Subcutaneous abdominal adipose tissue (tissue), 5 donors: ENCODE results near the gene PIM3.
"Not testable (repeated sequence)": the region's sequence is repeated elsewhere in the genome, so short reads cannot be mapped to it uniquely, and the experiment has no call there.

Experiments used
- H3K27ac ChIP-seq: one replicate; pipeline ENCODE4 v1.7.0; 2013; ENCODE audit warnings: low read depth, mild to moderate bottlenecking, inconsistent platforms, low read length, moderate library complexity
- H3K27me3 ChIP-seq, 5 donors: one replicate each; pipeline ENCODE4 v1.7.0; 2013; ENCODE audit warnings: low read length in 5 of 5, inconsistent platforms in 1 of 5; ENCODE audit not compliant: control insufficient read depth in 5 of 5, insufficient read depth in 4 of 5
- H3K36me3 ChIP-seq, 5 donors: one replicate each; pipeline ENCODE4 v1.7.0; 2013; ENCODE audit warnings: low read length in 5 of 5; ENCODE audit not compliant: control insufficient read depth in 5 of 5, insufficient read depth in 5 of 5
- H3K4me1 ChIP-seq, 5 donors: one replicate each; pipeline ENCODE4 v1.7.0; 2013; ENCODE audit warnings: low read length in 5 of 5, mild to moderate bottlenecking in 3 of 5, moderate library complexity in 1 of 5; ENCODE audit not compliant: control insufficient read depth in 5 of 5, insufficient read depth in 5 of 5
- H3K4me3 ChIP-seq, 5 donors: one replicate each; pipeline ENCODE4 v1.7.0; 2013; ENCODE audit warnings: low read length in 5 of 5, low read depth in 1 of 5
- H3K9ac ChIP-seq, 5 donors: one replicate each; pipeline ENCODE4 v1.7.0; 2013; ENCODE audit warnings: low read length in 5 of 5, mild to moderate bottlenecking in 4 of 5, moderate library complexity in 3 of 5
- H3K9me3 ChIP-seq, 5 donors: one replicate each; pipeline ENCODE4 v1.7.0; 2013; ENCODE audit warnings: low read length in 5 of 5; ENCODE audit not compliant: control insufficient read depth in 5 of 5
- donor health status: healthy.
- donor health status: healthy.
- donor health status: healthy.
- donor health status: healthy.
- donor health status: healthy.

The PIM3 gene

DNA sequence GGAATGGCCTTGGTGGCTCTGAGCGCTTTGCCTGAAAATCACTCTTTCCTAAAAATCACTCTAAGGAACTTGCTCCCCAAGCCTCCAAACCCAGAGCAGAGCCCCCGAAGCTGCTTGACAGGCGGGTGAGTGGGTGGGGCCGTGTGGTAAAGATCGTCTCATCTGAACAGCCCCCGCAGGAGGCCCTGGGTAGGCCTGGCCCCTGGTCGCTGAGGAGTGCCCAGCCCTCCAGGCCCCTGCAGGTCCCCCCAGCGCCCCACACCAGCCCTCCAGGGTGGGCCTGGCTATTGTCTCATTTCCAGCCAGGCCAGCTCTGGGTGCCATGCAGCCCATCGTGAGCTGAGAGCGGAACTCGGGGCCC, 17.2 kb upstream of the PIM3 start:
- H3K4me3 ChIP-seq, result no peak overlapping the region
- no peaks in the 10 kb centered on the region for H3K9me3 ChIP-seq
- no peak overlapping the region for H3K27ac ChIP-seq
- H3K36me3 ChIP-seq, result no peaks in the 10 kb centered on the region
- H3K9ac ChIP-seq, result no peak overlapping the region
- H3K4me1 ChIP-seq, result peaks cover 0 to 29% (median 4%) of the 10 kb centered on the region in 5 donors
- H3K27me3 ChIP-seq, result no peaks in the 10 kb centered on the region

- no peaks in the 10 kb centered on the region for H3K27me3 ChIP-seq
- no peaks in the 10 kb centered on the region for H3K36me3 ChIP-seq
- H3K27ac ChIP-seq, result no peak overlapping the region
- no peak overlapping the region for H3K9ac ChIP-seq
- H3K9me3 ChIP-seq, result no peaks in the 10 kb centered on the region
- H3K4me3 ChIP-seq, result no peak overlapping the region
- H3K4me1 ChIP-seq, result peaks cover 0 to 24% (median 2%) of the 10 kb centered on the region in 5 donors
These were observed 16.7 kb upstream of the PIM3 start for GRCh38 chr22:49943771-49944398.

- peaks cover 0 to 19% (median 5%) of the 10 kb centered on the region in 5 donors for H3K4me1 ChIP-seq
These were observed 16.1 kb upstream of the PIM3 start for GRCh38 chr22:49944399-49944891.

GRCh38 chr22:49945042-49945794, 15.4 kb upstream of the PIM3 start:
- not testable (repeated sequence) for H3K4me3 ChIP-seq, H3K27me3 ChIP-seq, H3K27ac ChIP-seq, H3K9ac ChIP-seq, H3K9me3 ChIP-seq, H3K36me3 ChIP-seq
- peaks cover 0 to 17% (median 5%) of the 10 kb centered on the region in 5 donors for H3K4me1 ChIP-seq

More at GRCh38 chr22:49944399-49944891, 16.1 kb upstream of the PIM3 start:
- Histone ChIP-seq H3K27ac (no peak overlapping the region), H3K4me3 (no peak overlapping the region), H3K9me3 (no peaks in the 10 kb centered on the region), H3K36me3 (no peaks in the 10 kb centered on the region), H3K9ac (no peak overlapping the region), H3K27me3 (no peaks in the 10 kb centered on the region)

DNA sequence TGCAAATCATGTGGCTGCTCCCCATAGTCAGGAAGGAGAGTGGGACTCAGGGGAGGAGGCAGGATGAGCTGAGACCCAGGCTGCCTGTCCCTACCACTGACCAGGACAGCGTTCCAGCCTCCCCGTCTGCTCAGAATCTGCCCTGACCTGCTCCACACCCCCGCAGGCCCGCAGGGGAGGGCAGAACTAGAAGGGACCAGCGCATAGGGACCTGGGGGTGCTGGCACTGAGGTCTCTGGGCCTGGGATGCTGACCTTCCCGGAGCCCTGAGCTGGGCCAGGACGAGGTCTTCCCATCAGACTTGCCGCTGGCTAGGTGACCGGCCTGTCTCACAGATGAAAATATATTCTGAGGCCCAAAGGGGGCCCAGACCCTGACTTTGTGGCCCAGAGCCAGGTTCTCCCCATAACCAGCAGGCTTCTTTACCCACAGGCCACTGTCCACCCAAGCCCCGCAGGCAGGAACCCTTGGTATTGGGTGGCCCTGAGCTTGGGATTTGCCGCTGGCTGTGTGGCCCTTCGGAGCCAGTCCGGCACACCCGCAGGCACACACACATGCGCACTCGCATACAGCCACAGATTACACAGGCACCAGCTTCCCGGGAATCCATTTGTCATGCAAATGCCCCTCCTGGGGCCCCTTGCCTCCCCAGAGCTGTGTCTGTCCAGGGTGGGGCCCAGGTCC, 13.8 kb upstream of the PIM3 start:
- H3K9ac ChIP-seq, result no peak overlapping the region
- H3K4me3 ChIP-seq, result no peak overlapping the region
- H3K36me3 ChIP-seq, result no peaks in the 10 kb centered on the region
- peaks cover 0 to 9% (median 7%) of the 10 kb centered on the region in 5 donors for H3K4me1 ChIP-seq
- no peak overlapping the region for H3K27ac ChIP-seq
- H3K9me3 ChIP-seq, result no peaks in the 10 kb centered on the region
- H3K27me3 ChIP-seq, result no peaks in the 10 kb centered on the region

- no peaks in the 10 kb centered on the region for H3K36me3 ChIP-seq
- H3K9ac ChIP-seq, result no peak overlapping the region
- H3K27ac ChIP-seq, result no peak overlapping the region
- H3K27me3 ChIP-seq, result no peaks in the 10 kb centered on the region
- no peaks in the 10 kb centered on the region for H3K9me3 ChIP-seq
- H3K4me1 ChIP-seq, result peaks cover 0 to 12% (median 8%) of the 10 kb centered on the region in 5 donors
- no peak overlapping the region for H3K4me3 ChIP-seq
These were observed 13.3 kb upstream of the PIM3 start for GRCh38 chr22:49947296-49947622.

DNA sequence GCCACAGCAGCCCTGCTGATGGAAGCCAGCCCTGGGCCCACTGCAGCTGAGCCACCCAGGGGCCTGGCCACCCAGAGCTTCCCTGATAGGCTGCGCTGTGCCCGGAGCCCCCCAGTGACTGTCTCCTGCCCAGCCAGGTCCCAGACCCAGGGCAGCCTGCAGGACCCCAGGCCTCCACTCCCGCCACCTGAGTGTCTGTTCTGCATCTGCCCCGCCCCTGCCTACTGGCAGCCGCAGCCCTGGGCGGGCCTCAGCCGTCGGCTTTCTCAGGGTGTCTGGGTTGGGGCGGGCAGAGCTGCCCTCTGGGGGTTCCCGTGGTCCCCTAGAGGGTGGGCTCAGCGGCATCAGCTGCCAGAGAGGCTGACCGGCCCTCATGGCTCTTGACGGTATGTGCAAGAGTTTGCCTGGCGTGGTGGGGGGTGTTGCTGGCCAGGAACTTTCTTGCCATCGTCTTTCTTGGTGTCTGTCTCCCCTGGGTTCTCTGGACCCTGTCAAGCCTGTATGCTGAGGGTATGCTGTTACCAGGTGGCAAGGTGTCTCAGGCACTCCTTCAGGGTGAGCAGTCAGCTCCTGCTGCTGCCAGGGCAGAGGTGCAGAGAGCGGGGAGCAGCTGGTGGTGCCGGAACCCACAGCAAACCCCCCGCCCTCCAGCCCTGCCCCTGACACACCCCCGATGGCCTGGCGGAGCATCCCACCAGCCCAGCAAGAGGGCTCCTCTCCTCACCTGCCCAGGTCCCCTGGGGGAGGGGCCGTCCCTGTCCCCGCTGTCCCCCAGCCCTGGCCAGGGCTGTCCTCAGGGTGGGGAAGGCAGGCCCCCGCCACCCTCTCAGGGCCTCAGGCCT, 12.2 kb upstream of the PIM3 start:
- no peaks in the 10 kb centered on the region for H3K9me3 ChIP-seq
- H3K36me3 ChIP-seq, result no peaks in the 10 kb centered on the region
- no peaks in the 10 kb centered on the region for H3K27me3 ChIP-seq
- no peak overlapping the region for H3K4me3 ChIP-seq
- H3K4me1 ChIP-seq, result peaks cover 0 to 23% (median 18%) of the 10 kb centered on the region in 5 donors
- no peak overlapping the region for H3K9ac ChIP-seq
- H3K27ac ChIP-seq, result no peak overlapping the region

- H3K9ac ChIP-seq, result no peak overlapping the region
- H3K9me3 ChIP-seq, result no peaks in the 10 kb centered on the region
- peaks cover 3 to 32% (median 27%) of the 10 kb centered on the region in 5 donors for H3K4me1 ChIP-seq
- no peak overlapping the region for H3K27ac ChIP-seq
- H3K4me3 ChIP-seq, result no peak overlapping the region
- H3K36me3 ChIP-seq, result no peaks in the 10 kb centered on the region
- no peaks in the 10 kb centered on the region for H3K27me3 ChIP-seq
These were observed 11.3 kb upstream of the PIM3 start for GRCh38 chr22:49948958-49949913.

DNA sequence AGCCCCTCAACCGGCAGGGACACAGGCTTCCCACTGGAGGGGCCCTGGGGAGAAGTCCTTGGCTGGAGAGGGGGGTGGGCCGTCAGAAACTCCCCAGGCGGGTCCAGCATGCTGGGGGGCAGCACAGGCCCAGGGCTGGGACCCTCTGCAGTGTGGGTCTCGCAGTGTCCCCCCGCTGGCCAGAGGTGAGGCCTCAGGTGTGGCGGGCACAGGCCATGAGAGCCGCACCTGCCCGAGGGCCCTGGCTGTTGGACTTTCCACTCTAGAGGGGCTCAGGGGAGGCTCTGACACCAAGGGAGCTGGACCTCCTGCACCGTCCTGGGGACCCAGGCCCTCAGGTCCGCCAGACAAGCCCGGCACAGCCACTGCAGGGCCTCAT, 10.7 kb upstream of the PIM3 start:
- Histone ChIP-seq H3K36me3 (no peaks in the 10 kb centered on the region), H3K9ac (no peak overlapping the region), H3K27ac (no peak overlapping the region), H3K4me1 (peaks cover 4 to 38% (median 34%) of the 10 kb centered on the region in 5 donors), H3K27me3 (no peaks in the 10 kb centered on the region), H3K9me3 (no peaks in the 10 kb centered on the region), H3K4me3 (no peak overlapping the region)
